Muscle layer of duodenum (tissue), 2 donors: ENCODE results near the gene HAO1.

Source experiments
- H3K27ac ChIP-seq: one replicate; pipeline ENCODE4 v1.7.0; 2013; ENCODE audit warnings: mild to moderate bottlenecking, low read length
- H3K27me3 ChIP-seq: one replicate; pipeline ENCODE4 v1.7.0; 2013; ENCODE audit warnings: low read depth, mild to moderate bottlenecking, control low read depth, low read length
- H3K36me3 ChIP-seq, 2 donors: one replicate each; pipeline ENCODE4 v1.7.0; 2013; ENCODE audit warnings: low read length in 2 of 2, control low read depth in 1 of 2, mild to moderate bottlenecking in 1 of 2; ENCODE audit not compliant: insufficient read depth in 2 of 2, control insufficient read depth in 1 of 2
- H3K4me1 ChIP-seq, 2 donors: one replicate each; pipeline ENCODE4 v1.7.0; 2013; ENCODE audit warnings: low read length in 2 of 2, mild to moderate bottlenecking in 2 of 2, control low read depth in 1 of 2, moderate library complexity in 1 of 2; ENCODE audit not compliant: insufficient read depth in 2 of 2, control insufficient read depth in 1 of 2
- H3K4me3 ChIP-seq, 2 donors: one replicate each; pipeline ENCODE4 v1.7.0; 2013; ENCODE audit warnings: low read length in 2 of 2, low read depth in 1 of 2, mild to moderate bottlenecking in 1 of 2
- H3K9me3 ChIP-seq, 2 donors: one replicate each; pipeline ENCODE4 v1.7.0; 2013; ENCODE audit warnings: low read length in 2 of 2, control low read depth in 1 of 2, mild to moderate bottlenecking in 1 of 2; ENCODE audit not compliant: control insufficient read depth in 1 of 2
- donor health status: healthy.

HAO1 gene

DNA sequence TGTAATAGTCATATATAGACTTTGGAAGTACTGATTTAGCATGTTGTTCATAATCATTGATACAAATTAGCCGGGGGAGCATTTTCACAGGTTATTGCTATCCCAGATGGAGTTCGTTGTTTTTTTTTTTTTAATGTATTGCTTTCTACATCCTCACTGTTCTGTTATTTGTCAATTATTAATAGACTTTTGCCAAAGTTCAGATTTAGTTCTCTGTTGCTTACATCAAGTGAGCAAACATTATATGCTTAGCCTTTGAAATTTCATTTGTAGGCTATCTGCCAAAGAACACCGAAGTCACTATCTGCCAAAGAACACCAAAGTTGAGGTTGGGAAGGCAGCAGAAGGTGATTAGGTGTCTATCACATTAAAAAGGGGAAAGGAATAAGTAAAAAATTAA is at the start of gene HAO1:
HAO1 (minus strand) TSS at position 118 of the 400 bp plus-strand sequence; CDS start at position 82, 36 bp downstream.
- Histone ChIP-seq H3K4me3 (no peak within 1 kb of the TSS), H3K27ac (no peak within 1 kb of the TSS), H3K9me3 (no peaks in the 10 kb centered on the region), H3K27me3 (no peaks in the 10 kb centered on the region), H3K36me3 (no peaks in the 10 kb centered on the region), H3K4me1 (peaks cover 0 to 13% of the 10 kb centered on the region in 2 donors)

DNA sequence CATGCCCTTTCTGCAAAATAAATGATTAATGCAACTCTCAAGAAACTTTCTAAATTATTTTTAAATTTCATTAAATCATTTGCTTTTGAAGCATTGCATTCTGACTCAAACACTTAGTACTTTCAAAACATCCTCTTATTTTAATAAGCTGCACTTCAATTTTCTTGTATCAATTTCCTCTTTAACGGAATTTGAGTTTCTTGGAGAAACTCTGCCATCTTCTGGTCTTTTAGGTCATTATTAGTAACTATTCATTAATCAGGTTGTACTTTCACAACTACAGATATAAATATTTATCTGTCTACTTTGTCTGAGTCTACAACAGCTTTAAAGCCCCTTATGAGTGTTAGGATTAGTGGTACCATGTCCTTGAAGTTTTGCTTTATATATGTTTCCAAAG is 49.1 kb upstream of the HAO1 start:
- peaks cover 0 to 5% of the 10 kb centered on the region in 2 donors for H3K9me3 ChIP-seq
- H3K4me3 ChIP-seq, result no peak overlapping the region
- no peak overlapping the region for H3K27ac ChIP-seq
- peaks cover 6 to 37% of the 10 kb centered on the region in 2 donors for H3K36me3 ChIP-seq
- no peaks in the 10 kb centered on the region for H3K27me3 ChIP-seq
- no peaks in the 10 kb centered on the region for H3K4me1 ChIP-seq

DNA sequence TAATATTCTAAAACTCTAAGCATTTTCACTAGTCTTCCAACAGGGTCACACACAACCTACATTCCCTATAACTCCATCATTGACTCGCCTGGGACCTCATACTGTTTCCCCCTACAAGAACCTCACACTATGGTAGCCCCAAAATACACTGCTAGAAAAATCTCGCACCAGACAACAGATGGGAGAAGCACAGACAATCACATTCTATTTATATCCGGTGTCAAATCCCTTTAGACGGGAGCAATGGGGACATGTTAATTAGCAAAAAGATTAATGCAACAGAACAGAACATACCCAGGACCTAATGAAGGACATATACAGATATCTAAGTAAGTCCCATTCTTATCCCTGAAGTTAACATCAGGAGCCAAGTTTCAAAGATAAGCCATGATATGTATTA is 45.7 kb upstream of the HAO1 start:
- Histone ChIP-seq H3K9me3 (no peaks in the 10 kb centered on the region), H3K27me3 (no peaks in the 10 kb centered on the region), H3K4me3 (no peak overlapping the region), H3K27ac (no peak overlapping the region), H3K36me3 (peaks cover 19 to 42% of the 10 kb centered on the region in 2 donors), H3K4me1 (no peaks in the 10 kb centered on the region)

DNA sequence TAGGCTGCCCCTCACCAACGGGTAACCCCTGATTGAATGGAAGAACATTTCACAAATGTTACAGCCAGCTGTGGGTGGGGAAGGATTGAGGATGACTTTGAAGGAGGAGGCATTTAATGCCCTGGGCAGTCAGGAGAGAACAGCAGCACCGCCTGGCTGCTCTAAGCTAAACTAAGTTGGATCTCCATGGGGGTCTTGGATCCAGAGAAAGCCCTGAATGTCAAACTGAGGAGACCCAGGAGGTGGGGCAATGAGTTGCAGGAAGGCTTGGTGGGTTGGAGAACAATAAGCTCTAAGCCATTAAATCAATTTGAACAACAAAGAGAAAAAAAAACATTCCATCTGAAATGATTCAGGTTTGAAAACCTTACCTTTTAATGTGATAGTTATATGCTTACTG is 43.9 kb upstream of the HAO1 start:
- Histone ChIP-seq H3K9me3 (no peaks in the 10 kb centered on the region), H3K27me3 (no peaks in the 10 kb centered on the region), H3K27ac (no peak overlapping the region), H3K36me3 (peaks cover 19 to 38% of the 10 kb centered on the region in 2 donors), H3K4me1 (no peaks in the 10 kb centered on the region), H3K4me3 (no peak overlapping the region)

DNA sequence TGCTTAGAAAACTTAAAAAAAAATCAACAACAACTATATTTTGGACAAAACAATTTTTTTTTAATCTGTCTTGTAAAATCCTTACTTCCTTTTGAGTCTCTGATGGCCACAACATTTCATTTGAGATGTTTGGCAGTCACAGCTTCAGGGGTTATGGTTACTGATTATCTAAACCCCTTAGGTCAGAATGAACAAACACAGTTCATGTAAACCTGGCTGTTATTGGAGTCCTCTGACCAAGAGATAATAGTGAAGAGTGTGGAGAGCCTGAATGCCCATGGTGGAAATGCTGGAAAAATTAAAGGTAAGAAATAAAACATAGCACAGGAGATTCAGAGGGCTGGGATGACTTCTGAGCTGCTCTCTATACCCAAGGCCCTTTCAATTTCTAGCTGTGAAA is 41.1 kb upstream of the HAO1 start:
- Histone ChIP-seq H3K36me3 (peaks cover 19 to 45% of the 10 kb centered on the region in 2 donors), H3K27me3 (no peaks in the 10 kb centered on the region), H3K9me3 (no peaks in the 10 kb centered on the region), H3K27ac (no peak overlapping the region), H3K4me3 (no peak overlapping the region), H3K4me1 (no peaks in the 10 kb centered on the region)

DNA sequence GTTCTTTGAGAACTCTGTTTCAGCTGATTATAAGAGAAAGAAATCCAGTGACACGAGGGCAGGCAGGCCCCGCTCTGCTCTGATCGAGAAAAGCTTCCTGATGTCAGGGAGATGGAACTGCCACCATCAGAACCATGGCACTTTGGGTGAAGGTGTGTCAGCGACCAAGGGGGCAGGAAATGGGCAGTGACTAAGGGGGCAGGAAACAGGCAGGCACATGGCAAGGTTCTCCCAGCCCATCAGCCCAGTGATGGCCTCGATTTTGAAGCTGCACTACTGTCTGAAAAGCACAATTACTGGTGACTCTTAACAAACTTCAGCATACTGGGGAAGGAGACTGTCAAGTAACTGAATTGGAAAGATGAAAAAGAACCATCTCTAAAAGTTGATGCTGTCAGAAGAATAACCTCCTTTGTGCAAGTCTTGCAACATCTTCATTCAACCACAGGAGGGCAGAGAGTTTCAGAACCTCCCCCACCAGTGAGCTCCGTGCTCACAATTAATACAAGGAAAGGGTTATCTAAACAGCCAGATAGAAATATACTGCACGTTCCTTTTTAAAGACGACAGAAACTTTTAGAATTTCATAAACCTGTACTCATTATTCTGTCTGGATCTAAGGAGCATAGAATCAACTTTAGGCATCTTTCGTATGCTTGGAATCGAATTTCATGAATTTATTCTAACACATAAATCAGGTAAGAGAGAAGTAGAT is 40.2 kb upstream of the HAO1 start:
- no peaks in the 10 kb centered on the region for H3K9me3 ChIP-seq
- peaks cover 19 to 39% of the 10 kb centered on the region in 2 donors for H3K36me3 ChIP-seq
- no peaks in the 10 kb centered on the region for H3K27me3 ChIP-seq
- H3K4me3 ChIP-seq, result no peak overlapping the region
- no peaks in the 10 kb centered on the region for H3K4me1 ChIP-seq
- H3K27ac ChIP-seq, result no peak overlapping the region

DNA sequence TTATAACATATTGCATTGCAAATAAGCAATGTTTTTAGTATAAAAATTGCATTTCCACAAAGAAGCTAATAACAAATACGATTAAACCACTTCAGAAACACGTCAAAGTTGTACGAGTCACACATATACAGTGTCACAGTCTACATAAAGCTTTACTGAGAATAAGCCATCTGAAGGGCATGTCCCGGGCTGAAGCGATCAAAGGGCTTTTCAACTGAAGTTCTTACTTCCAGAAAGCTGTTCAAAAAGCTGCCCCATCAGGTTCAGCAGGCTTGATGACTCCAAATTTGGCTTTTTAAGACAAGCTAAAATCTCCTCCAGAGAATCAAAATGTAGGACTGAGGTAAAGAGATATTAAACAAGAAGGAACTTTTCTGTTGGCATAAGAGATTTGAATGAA is 37.5 kb upstream of the HAO1 start:
- Histone ChIP-seq H3K9me3 (no peaks in the 10 kb centered on the region), H3K27me3 (no peaks in the 10 kb centered on the region), H3K36me3 (peaks cover 14 to 24% of the 10 kb centered on the region in 2 donors), H3K4me3 (no peak overlapping the region), H3K27ac (no peak overlapping the region), H3K4me1 (no peaks in the 10 kb centered on the region)

DNA sequence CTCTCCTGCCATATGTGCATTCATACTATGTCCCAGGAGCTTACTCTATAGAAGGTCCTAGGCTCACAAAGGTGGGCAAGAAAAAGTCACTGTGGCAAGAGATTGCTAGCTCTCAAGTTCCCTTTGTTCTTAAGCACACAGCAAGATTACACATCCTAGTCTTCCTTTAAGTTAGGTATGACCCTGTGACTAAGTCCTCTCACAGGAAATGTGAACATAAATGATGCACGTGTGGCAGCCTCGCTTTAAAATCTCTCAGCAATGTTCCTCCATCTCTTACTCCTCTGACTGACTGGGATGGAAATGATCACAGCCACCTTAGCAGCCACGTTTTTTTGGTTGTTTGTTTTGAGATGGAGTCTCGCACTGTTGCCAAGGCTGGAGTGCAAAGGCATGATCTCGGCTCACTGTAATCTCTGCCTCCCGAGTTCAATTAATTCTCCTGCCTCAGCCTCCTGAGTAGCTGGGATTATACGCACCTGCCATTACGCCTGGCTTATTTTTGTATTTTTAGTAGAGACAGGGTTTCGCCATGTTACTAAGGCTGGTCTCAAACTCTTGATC is 35.7 kb upstream of the HAO1 start:
- Histone ChIP-seq H3K36me3 (peaks cover 0 to 10% of the 10 kb centered on the region in 2 donors), H3K4me1 (no peaks in the 10 kb centered on the region)

DNA sequence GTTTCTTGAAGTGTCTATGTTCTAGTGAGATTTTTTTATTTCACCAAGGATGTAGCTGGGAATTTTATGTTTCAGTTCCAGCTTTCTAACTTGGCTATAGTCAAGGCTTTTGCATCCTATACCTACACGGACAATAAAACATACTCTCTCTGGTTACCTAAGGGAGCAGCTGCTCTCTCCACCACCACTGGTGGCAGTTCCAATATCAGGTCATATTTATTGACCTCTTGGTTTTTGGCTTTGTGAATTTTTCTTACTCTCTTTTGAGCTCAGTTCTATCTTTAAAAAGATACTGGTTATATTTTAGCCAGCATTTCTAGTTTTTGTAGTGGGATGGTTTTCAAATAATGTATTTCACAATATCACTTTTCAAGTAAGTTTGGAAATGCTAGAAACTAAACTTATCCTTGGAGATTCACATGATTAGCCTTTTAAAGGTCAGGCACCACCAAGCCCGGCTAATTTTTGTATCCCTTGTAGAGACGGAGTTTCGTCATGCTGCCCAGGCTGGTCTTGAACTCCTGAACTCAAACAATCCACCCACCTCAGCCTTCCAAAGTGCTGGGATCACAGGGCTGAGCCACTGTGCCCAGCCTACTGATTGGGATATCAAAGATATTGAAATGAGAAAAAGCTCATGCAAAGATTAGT is 34.7 kb upstream of the HAO1 start:
- no peaks in the 10 kb centered on the region for H3K9me3 ChIP-seq
- no peaks in the 10 kb centered on the region for H3K4me1 ChIP-seq
- no peak overlapping the region for H3K27ac ChIP-seq
- peaks cover 0 to 7% of the 10 kb centered on the region in 2 donors for H3K36me3 ChIP-seq
- no peak overlapping the region for H3K4me3 ChIP-seq
- H3K27me3 ChIP-seq, result no peaks in the 10 kb centered on the region

More for the DNA sequence above, 35.7 kb upstream of the HAO1 start:
- no peak overlapping the region for H3K27ac ChIP-seq
- no peaks in the 10 kb centered on the region for H3K9me3 ChIP-seq
- no peaks in the 10 kb centered on the region for H3K27me3 ChIP-seq
- H3K4me3 ChIP-seq, result no peak overlapping the region

DNA sequence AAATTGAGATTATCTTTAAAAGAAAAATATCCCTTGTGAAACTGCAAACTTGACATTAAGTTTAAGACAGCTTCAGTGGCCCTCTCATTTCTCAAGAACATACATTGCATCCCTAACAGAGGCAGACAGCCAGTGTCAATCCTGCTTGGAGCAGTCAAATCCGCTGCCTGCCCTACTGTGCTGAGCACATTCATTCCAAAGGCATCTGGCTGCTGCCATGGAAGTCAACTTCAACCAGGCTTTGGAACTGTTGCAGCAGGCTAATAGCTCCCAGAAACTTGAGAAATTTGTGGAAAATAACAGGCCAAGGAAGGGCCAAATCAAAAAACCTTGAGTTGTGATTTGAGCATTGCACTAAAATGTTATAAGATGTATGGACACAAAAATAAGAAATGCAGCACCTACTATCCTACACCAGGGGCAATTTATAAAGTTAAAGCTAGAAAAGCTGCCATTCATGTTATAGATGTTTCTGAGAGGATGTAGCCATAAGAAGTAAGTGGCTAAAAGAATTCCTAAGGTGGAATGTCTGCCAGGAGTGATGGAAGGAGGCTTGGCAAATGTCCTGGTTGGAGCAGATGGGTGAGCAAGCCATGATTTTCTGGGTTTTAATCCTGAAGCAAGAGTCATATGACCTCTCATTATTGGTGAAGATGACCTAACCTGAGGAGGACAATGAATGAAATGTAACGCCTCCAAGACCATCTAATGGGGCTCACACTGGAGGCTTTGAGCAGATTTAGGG is 31.4 kb upstream of the HAO1 start:
- Histone ChIP-seq H3K9me3 (no peaks in the 10 kb centered on the region), H3K4me3 (no peak overlapping the region), H3K27ac (no peak overlapping the region), H3K4me1 (no peaks in the 10 kb centered on the region), H3K36me3 (peaks cover 0 to under 1% of the 10 kb centered on the region in 2 donors), H3K27me3 (no peaks in the 10 kb centered on the region)

DNA sequence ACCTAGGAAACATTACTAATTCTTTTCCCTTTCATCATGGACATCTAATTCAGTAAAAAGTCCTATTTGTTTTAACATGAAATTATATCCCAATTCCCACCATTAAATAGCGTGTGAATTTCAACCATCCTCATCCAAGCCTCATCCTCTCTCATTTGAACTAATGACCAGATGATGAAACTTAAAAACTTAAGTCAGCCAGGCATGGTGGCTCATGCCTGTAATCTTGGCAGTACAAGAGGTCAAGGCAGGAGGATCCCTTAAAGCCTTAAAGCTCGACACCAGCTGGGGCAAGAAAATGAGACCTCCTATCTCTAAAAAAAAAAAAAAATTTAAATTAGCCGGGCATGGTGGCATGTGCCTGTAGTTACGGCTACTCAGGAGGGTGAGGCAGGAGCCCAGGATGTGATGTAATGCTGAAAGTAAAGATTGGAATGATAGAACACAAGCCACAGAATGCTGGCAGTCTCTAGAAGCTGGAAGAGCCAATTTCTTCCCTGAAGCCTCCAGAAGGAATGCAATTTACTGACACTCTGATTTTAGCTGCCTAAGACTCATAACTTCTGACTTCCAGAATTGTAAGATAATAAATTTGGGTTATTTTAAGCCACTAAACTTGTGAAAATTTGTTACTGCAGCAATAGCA is 27.1 kb upstream of the HAO1 start:
- Histone ChIP-seq H3K9me3 (no peaks in the 10 kb centered on the region), H3K27me3 (no peaks in the 10 kb centered on the region), H3K27ac (no peak overlapping the region), H3K4me1 (no peaks in the 10 kb centered on the region), H3K36me3 (no peaks in the 10 kb centered on the region), H3K4me3 (no peak overlapping the region)
